Heart left ventricle (tissue), 16 donors: Measurements from ENCODE around the gene PALM. TPM values are rescaled to one million over a fixed set of nuclear protein-coding genes. Genes with fewer than 3 reads are reported as not detected.
A peak's percentile ranks its signal among the peaks of the same experiment; 100 is the strongest.

Experiments used
- ATAC-seq, 4 donors: fragments of 200-7000 bp; cut with Tn5 transposase; one replicate each; pipeline ENCODE4 v1.9.1; 2020 to 2022; ENCODE audit warnings: moderate library complexity in 4 of 4, mild to moderate bottlenecking in 3 of 4, moderate number of reproducible peaks in 1 of 4
- DNase-seq, 5 donors: peaks; one replicate each; pipeline ENCODE4 v3.0.0-alpha.2; 2020
- H3K27ac ChIP-seq, 12 donors: fragments of 200-600 bp; sonication (generic) in 4 of 12; one replicate each; pipeline versions ENCODE4 v1.5.0 to v1.8.0; 2016 to 2022; ENCODE audit warnings: mild to moderate bottlenecking in 2 of 12
- H3K27me3 ChIP-seq, 9 donors: fragments of 200-600 bp; sonication (generic) in 2 of 9; one replicate each; pipeline versions ENCODE4 v1.5.1 to v1.8.0; 2016 to 2022; ENCODE audit warnings: mild to moderate bottlenecking in 3 of 9
- H3K36me3 ChIP-seq, 9 donors: fragments of 200-600 bp; sonication (generic) in 2 of 9; one replicate each; pipeline versions ENCODE4 v1.5.0 to v1.8.0; 2018 to 2022; ENCODE audit warnings: mild to moderate bottlenecking in 2 of 9
- H3K4me1 ChIP-seq, 12 donors: fragments of 200-600 bp; sonication (generic) in 4 of 12; one replicate each; pipeline versions ENCODE4 v1.5.0 to v1.8.0; 2016 to 2022; ENCODE audit warnings: mild to moderate bottlenecking in 3 of 12
- H3K4me3 ChIP-seq, 12 donors: fragments of 200-600 bp; sonication (generic) in 4 of 12; one replicate each; pipeline versions ENCODE4 v1.5.0 to v1.8.0; 2017 to 2022; ENCODE audit warnings: mild to moderate bottlenecking in 9 of 12, moderate library complexity in 4 of 12
- H3K9me3 ChIP-seq, 12 donors: fragments of 200-600 bp; sonication (generic) in 4 of 12; one replicate each; pipeline versions ENCODE4 v1.5.0 to v1.8.0; 2016 to 2022; ENCODE audit warnings: mild to moderate bottlenecking in 1 of 12
- POLR2A ChIP-seq, 2 donors: fragments of 450-650 bp; IDR thresholded peaks; one replicate each; pipeline ENCODE4 v1.6.1; 2017; ENCODE audit warnings: antibody characterized with exemption in 2 of 2, mild to moderate bottlenecking in 2 of 2, moderate library complexity in 2 of 2
- WGBS, 4 donors: extraction: QIAGEN DNeasy Blood & Tissue Kit in 2 of 4; methylation state at CpG; one replicate each; pipeline versions ENCODE4 v1.1.5 to v1.1.7; 2013 to 2018; 5-methylcytosine and 5-hydroxymethylcytosine counted together
- intact Hi-C, 10 donors: fragments of 100-400 bp; cut with DNase I; formaldehyde crosslinking; loops; one replicate each; pipeline versions ENCODE4 v1.11.1 to v1.14.2; 2022
- polyA plus RNA-seq, 2 donors: library from polyadenylated mRNA; stranded (reverse); fragments of 200-250 nt; gene quantifications; one replicate each; pipeline ENCODE4 v1.2.3, GENCODE V29; 2013
- total RNA-seq, 9 donors: library from RNA; depleted of rRNA in 2 of 9; stranded (reverse); fragments of >200 nt in 2 of 9; fragmentation: NEBNext Ultra II Directional in 3 of 9; extraction: Animal tissue kit (Norgen Biotek cat#: 25700) in 3 of 9; gene quantifications; one replicate each; pipeline versions ENCODE4 v1.1.0 to v1.2.4, GENCODE V29; 2016 to 2023
- TF ChIP-seq, protein P1 (sequence below), 12 donors: fragments of 200-600 bp; sonication (generic) in 4 of 12; IDR thresholded peaks; one replicate each; pipeline versions ENCODE4 v1.5.0 to v1.8.0; 2018 to 2022; ENCODE audit warnings: antibody characterized with exemption in 12 of 12, mild to moderate bottlenecking in 5 of 12
- donor health status: ischemic (EF 13 %, LVEDD 7.1; RV severe dilation, severe dysfunction).
- donor health status: healthy with polysubstance abuse.
- donor health status: DM: no; HTN: yes; CAD: no.
- donor health status: DM: no; HTN: no; CAD: no.
- donor health status: ischemic (EF 25% LVEDD 6.9; RV normal size, moderate dysfunction).
- donor health status: ischemic (EF 25% LVEDD 5.7; RV mildly dilated, moderate dysfunction).
- donor health status: healthy.
- donor health status: DM: yes; HTN: yes; CAD: no.
- donor health status: ischemic (EF 35%, LVEDD 5.7; RV mildly dilated, moderate dysfunction).
- donor health status: nonischemic (EF 11% LVEDD 7.7; RV severe dilation, severe dysfunction).
- donor health status: DM: yes; HTN: yes; CAD: no.
- donor health status: PGD.
- donor health status: ischemic (EF 29% LVEDD 5.4; RV normal size, mild dysfunction).
- donor health status: nonischemic (EF 23%, LVEDD 6.1; RV moderate dilation, normal function).

The PALM gene
- total and polyA plus RNA-seq, 11 donors, result 13.5 to 42.3 (median 23.3) TPM

DNA sequence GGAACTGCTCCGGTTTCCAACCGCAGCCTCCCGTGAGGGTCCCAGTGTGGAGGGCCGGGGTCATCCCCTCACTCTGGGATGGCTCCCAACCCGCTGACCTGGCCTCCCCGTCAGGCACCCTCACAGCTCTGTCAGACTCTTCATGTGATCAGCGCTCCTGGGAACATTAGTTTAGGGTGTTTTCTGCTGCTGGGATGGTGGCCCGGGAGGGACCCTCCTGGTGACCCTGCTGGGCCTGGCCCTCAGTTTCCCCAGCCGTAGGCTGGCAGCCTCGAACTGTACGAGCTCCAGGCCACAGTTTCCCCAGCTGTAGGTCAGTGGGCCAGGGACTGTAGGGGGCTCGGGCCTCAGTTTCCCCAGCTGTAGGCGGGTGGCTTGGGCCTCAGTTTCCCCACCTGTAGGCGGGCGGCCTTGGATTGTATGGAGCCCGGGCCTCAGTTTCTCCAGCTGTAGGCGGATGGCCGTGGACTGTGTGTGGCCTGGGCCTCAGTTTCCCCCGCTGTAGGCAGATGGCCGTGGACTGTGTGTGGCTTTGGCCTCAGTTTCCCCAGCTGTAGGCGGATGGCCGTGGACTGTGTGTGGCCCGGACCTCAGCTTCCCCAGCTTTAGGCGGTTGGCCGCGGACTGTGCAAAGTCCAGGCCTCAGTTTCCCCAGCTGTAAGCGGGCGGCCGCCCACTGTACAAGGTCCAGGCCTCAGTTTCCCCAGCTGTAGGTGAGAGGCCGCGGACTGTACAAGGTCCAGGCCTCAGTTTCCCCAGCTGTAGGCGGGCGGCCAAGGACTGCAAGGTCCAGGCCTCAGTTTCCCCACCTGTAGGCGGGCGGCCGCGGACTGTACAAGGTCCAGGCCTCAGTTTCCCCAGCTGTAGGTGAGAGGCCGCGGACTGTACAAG lies 87.2 kb downstream of the PALM start:
- Histone ChIP-seq H3K27ac (peak overlapping the region in 10 of 12 donors; percentile 74 to 100 (median 90)), H3K36me3 (peaks cover 0 to 19% (median 2%) of the 10 kb centered on the region in 9 donors), H3K9me3 (no peaks in the 10 kb centered on the region), H3K27me3 (no peaks in the 10 kb centered on the region), H3K4me3 (peak overlapping the region; percentile 48 to 99 (median 76)), H3K4me1 (peaks cover 11 to 56% (median 43%) of the 10 kb centered on the region in 12 donors)
- WGBS, 4 donors, result 80 to 84% (median 82%) methylated on average over 30 to 39 of the region's 39 CpGs
- DNase-seq, result peak in 2 of 5 donors; percentile 21 to 44
- ATAC-seq, result no peak
- intact Hi-C loops, result loop anchor here in 1 of 10 donors (5.0 kb wide), 1 partner anchor 456 kb away; no protein-coding TSS in a partner anchor
- TF ChIP-seq, protein P1, sequence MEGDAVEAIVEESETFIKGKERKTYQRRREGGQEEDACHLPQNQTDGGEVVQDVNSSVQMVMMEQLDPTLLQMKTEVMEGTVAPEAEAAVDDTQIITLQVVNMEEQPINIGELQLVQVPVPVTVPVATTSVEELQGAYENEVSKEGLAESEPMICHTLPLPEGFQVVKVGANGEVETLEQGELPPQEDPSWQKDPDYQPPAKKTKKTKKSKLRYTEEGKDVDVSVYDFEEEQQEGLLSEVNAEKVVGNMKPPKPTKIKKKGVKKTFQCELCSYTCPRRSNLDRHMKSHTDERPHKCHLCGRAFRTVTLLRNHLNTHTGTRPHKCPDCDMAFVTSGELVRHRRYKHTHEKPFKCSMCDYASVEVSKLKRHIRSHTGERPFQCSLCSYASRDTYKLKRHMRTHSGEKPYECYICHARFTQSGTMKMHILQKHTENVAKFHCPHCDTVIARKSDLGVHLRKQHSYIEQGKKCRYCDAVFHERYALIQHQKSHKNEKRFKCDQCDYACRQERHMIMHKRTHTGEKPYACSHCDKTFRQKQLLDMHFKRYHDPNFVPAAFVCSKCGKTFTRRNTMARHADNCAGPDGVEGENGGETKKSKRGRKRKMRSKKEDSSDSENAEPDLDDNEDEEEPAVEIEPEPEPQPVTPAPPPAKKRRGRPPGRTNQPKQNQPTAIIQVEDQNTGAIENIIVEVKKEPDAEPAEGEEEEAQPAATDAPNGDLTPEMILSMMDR (IDR thresholded peaks at IDR 0.05), result no peak
- no peak for TF ChIP-seq POLR2A (IDR thresholded peaks at IDR 0.05)

DNA sequence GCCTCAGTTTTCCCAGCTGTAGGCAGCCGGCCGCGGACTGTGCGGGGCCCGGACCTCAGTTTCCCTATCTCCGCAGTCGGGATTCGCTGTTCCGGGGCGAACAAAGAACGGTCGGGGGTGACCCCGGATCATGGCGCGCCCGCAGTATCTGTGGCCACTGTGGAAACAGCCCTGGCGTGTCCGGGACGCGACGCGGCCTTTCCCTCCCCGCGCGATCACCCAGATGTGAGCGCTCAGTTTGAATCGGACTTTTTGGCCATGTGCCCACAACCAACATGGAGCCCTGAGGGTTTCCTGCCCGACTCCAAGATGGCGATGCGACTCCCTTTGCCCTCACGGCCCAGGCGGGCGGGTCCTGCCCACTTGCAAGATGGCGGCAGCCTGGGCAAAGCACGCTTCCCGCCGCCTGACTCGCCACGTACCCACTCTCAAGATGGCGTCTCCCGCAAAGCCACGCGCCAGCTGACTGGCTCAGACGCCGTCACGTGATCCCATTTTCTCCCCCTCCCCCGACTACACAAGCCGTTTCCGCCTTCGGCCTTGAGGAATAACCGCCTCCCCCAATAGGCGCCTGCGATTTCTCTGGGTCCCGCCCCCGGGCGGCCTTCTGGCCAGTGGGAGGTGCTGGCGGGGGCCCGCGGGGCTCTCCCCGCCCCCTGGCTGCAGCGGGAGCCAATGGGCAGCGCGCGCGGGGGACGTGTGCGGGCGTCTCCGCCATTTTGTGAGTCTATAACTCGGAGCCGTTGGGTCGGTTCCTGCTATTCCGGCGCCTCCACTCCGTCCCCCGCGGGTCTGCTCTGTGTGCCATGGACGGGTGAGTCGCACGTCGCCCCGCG lies 88.2 kb downstream of the PALM start, which contains the start of gene PTBP1:
TSS of gene PTBP1 (plus strand) at position 761 of the 836 bp plus-strand sequence. CDS start at position 807, 46 bp downstream.
- no peaks in the 10 kb centered on the region for H3K9me3 ChIP-seq
- intact Hi-C loops, result loop anchor here in 1 of 10 donors (1.0 to 5.0 kb wide), 2 partner anchors 134 to 455 kb away; partner anchors contain the start of gene RNF126
- H3K4me1 ChIP-seq, result peaks cover 18 to 56% (median 48%) of the 10 kb centered on the region in 12 donors
- ATAC-seq (peak; percentile 88 to 94 (median 92)), DNase-seq (peak; percentile 100)
- peak within 1 kb of the TSS; percentile 93 to 100 (median 99) for H3K27ac ChIP-seq
- H3K27me3 ChIP-seq, result no peaks in the 10 kb centered on the region
- H3K36me3 ChIP-seq, result peaks cover 0 to 28% (median 2%) of the 10 kb centered on the region in 9 donors
- peak in 1 of 2 donors; percentile 61 for TF ChIP-seq POLR2A (IDR thresholded peaks at IDR 0.05)
- TF ChIP-seq, protein P1 (IDR thresholded peaks at IDR 0.05), result peak in 6 of 12 donors; percentile 16 to 58 (median 32)
- 0 to 1% (median 1%) methylated on average over 14 to 83 of the region's 83 CpGs for WGBS, 4 donors
- H3K4me3 ChIP-seq, result peak within 1 kb of the TSS; percentile 67 to 100 (median 90)

Other genes starting within 250 kb of the PALM start
- gene SHC2, start 247.9 kb upstream of the PALM start, total RNA-seq, result 10 to 100 TPM in 7 of 9 donors, 1 to 10 TPM in 2; 9.1 to 35.8 (median 14.6) TPM
- 10 to 100 TPM in 1 of 2 donors, 1 to 10 TPM in 1; 6.7 to 22.3 TPM for gene SHC2, start 247.9 kb upstream of the PALM start, polyA plus RNA-seq
- gene MADCAM1, start 212.4 kb upstream of the PALM start, total RNA-seq, result under 1 TPM in 8 of 9 donors, not detected in 1; 0.23 to 0.56 (median 0.36) TPM
- gene MADCAM1, start 212.4 kb upstream of the PALM start, polyA plus RNA-seq, result under 1 TPM; 0.04 to 0.61 TPM
- gene TPGS1, start 201.4 kb upstream of the PALM start, total RNA-seq, result 10 to 100 TPM in 8 of 9 donors, 1 to 10 TPM in 1; 5.7 to 39.3 (median 11.3) TPM
- gene TPGS1, start 201.4 kb upstream of the PALM start, polyA plus RNA-seq, result 10 to 100 TPM; 18.3 to 18.6 TPM
- 100 to 1,000 TPM in 3 of 9 donors, 10 to 100 TPM in 6; 61.9 to 200 (median 84.6) TPM for gene CDC34, start 177.2 kb upstream of the PALM start, total RNA-seq
- gene CDC34, start 177.2 kb upstream of the PALM start, polyA plus RNA-seq, result 100 to 1,000 TPM; 122 to 148 TPM
- 1 to 10 TPM in 2 of 9 donors, under 1 TPM in 2, not detected in 5; 0.40 to 3.0 (median 0.87) TPM for gene GZMM, start 164.9 kb upstream of the PALM start, total RNA-seq
- gene GZMM, start 164.9 kb upstream of the PALM start, polyA plus RNA-seq, result under 1 TPM; 0.12 to 0.34 TPM
- gene BSG, start 136.3 kb upstream of the PALM start, total RNA-seq, result 1,000 to 10,000 TPM; 1,160 to 2,590 (median 1,462) TPM
- 1,000 to 10,000 TPM in 1 of 2 donors, 100 to 1,000 TPM in 1; 727 to 2,989 TPM for gene BSG, start 136.3 kb upstream of the PALM start, polyA plus RNA-seq
- 10 to 100 TPM in 7 of 9 donors, 1 to 10 TPM in 2; 4.1 to 27.4 (median 15.4) TPM for gene HCN2, start 119.1 kb upstream of the PALM start, total RNA-seq
- 10 to 100 TPM in 1 of 2 donors, 1 to 10 TPM in 1; 4.8 to 22.4 TPM for gene HCN2, start 119.1 kb upstream of the PALM start, polyA plus RNA-seq
- 10 to 100 TPM; 32.0 to 78.0 (median 41.5) TPM for gene POLRMT, start 75.4 kb upstream of the PALM start, total RNA-seq
- 10 to 100 TPM; 38.8 to 75.2 TPM for gene POLRMT, start 75.4 kb upstream of the PALM start, polyA plus RNA-seq
- under 1 TPM in 3 of 9 donors, not detected in 6; 0.16 to 0.36 (median 0.20) TPM for gene FGF22, start 69.1 kb upstream of the PALM start, total RNA-seq
- gene FGF22, start 69.1 kb upstream of the PALM start, polyA plus RNA-seq, result under 1 TPM; 0.07 to 0.11 TPM
- gene RNF126, start 45.7 kb upstream of the PALM start, total RNA-seq, result 100 to 1,000 TPM in 1 of 9 donors, 10 to 100 TPM in 8; 21.6 to 105 (median 29.4) TPM
- gene RNF126, start 45.7 kb upstream of the PALM start, polyA plus RNA-seq, result 10 to 100 TPM; 23.5 to 45.2 TPM
- 100 to 1,000 TPM in 4 of 9 donors, 10 to 100 TPM in 5; 41.7 to 347 (median 99.9) TPM for gene FSTL3, start 32.5 kb upstream of the PALM start, total RNA-seq
- 100 to 1,000 TPM; 131 to 376 TPM for gene FSTL3, start 32.5 kb upstream of the PALM start, polyA plus RNA-seq
- gene PRSS57, start 13.5 kb upstream of the PALM start, total RNA-seq, result not detected
- not detected for gene PRSS57, start 13.5 kb upstream of the PALM start, polyA plus RNA-seq
- gene MISP, start 42.2 kb downstream of the PALM start, total RNA-seq, result 1 to 10 TPM in 1 of 9 donors, not detected in 8; 1.1 TPM
- gene MISP, start 42.2 kb downstream of the PALM start, polyA plus RNA-seq, result under 1 TPM in 1 of 2 donors, not detected in 1; 0.06 TPM
- 100 to 1,000 TPM in 1 of 9 donors, 10 to 100 TPM in 8; 47.6 to 144 (median 55.6) TPM for gene PTBP1, start 88.5 kb downstream of the PALM start, total RNA-seq
- 10 to 100 TPM; 39.2 to 52.2 TPM for gene PTBP1, start 88.5 kb downstream of the PALM start, polyA plus RNA-seq
- under 1 TPM in 3 of 9 donors, not detected in 6; 0.10 to 0.50 (median 0.14) TPM for gene PLPPR3, start 113.0 kb downstream of the PALM start, total RNA-seq
- gene PLPPR3, start 113.0 kb downstream of the PALM start, polyA plus RNA-seq, result not detected
- gene AZU1, start 118.9 kb downstream of the PALM start, total RNA-seq, result 1 to 10 TPM in 1 of 9 donors, under 1 TPM in 1, not detected in 7; 0.20 to 3.3 TPM
- under 1 TPM in 1 of 2 donors, not detected in 1; 0.11 TPM for gene AZU1, start 118.9 kb downstream of the PALM start, polyA plus RNA-seq
- under 1 TPM in 1 of 9 donors, not detected in 8; 0.40 TPM for gene PRTN3, start 132.1 kb downstream of the PALM start, total RNA-seq
- gene PRTN3, start 132.1 kb downstream of the PALM start, polyA plus RNA-seq, result under 1 TPM in 1 of 2 donors, not detected in 1; 0.11 TPM
- 1 to 10 TPM in 2 of 9 donors, under 1 TPM in 2, not detected in 5; 0.42 to 1.8 (median 1.3) TPM for gene ELANE, start 143.4 kb downstream of the PALM start, total RNA-seq
- 1 to 10 TPM in 1 of 2 donors, under 1 TPM in 1; 0.53 to 1.4 TPM for gene ELANE, start 143.4 kb downstream of the PALM start, polyA plus RNA-seq
- 100 to 1,000 TPM in 4 of 9 donors, 10 to 100 TPM in 5; 24.2 to 586 (median 84.5) TPM for gene CFD, start 150.7 kb downstream of the PALM start, total RNA-seq
- 100 to 1,000 TPM; 123 to 262 TPM for gene CFD, start 150.7 kb downstream of the PALM start, polyA plus RNA-seq
- 10 to 100 TPM; 17.5 to 41.9 (median 28.5) TPM for gene MED16, start 184.3 kb downstream of the PALM start, total RNA-seq
- 10 to 100 TPM; 19.8 to 25.6 TPM for gene MED16, start 184.3 kb downstream of the PALM start, polyA plus RNA-seq
- gene RNU6-9, start 184.5 kb downstream of the PALM start, total RNA-seq, result not detected
- not detected for gene RNU6-9, start 184.5 kb downstream of the PALM start, polyA plus RNA-seq
- gene R3HDM4, start 204.3 kb downstream of the PALM start, total RNA-seq, result 10 to 100 TPM; 17.1 to 35.5 (median 23.8) TPM
- 10 to 100 TPM; 30.4 to 47.1 TPM for gene R3HDM4, start 204.3 kb downstream of the PALM start, polyA plus RNA-seq
- gene KISS1R, start 208.4 kb downstream of the PALM start, total RNA-seq, result not detected
- not detected for gene KISS1R, start 208.4 kb downstream of the PALM start, polyA plus RNA-seq
- gene ARID3A, start 217.1 kb downstream of the PALM start, total RNA-seq, result 10 to 100 TPM in 1 of 9 donors, 1 to 10 TPM in 8; 1.9 to 15.7 (median 5.8) TPM
- gene ARID3A, start 217.1 kb downstream of the PALM start, polyA plus RNA-seq, result 1 to 10 TPM; 3.9 to 5.9 TPM